Subcutaneous adipose tissue (tissue), 4 donors: ENCODE measurements around the gene SPATA25. TPM values are rescaled to one million over a fixed set of nuclear protein-coding genes. Genes with fewer than 3 reads are reported as not detected.

Experiments
- CTCF ChIP-seq: fragments of 450-650 bp; IDR thresholded peaks from one replicate; pipeline ENCODE4 v1.5.1; 2016; ENCODE audit warnings: low read depth, mild to moderate bottlenecking, control low read depth, antibody characterized with exemption, moderate library complexity
- total RNA-seq, 4 donors: library from RNA; depleted of rRNA; stranded (reverse); fragments of >200 nt; gene quantifications; one replicate each; pipeline ENCODE4 v1.1.0, GENCODE V29; 2016

SPATA25 gene
- total RNA-seq, 4 donors from 2014 or later: 2.2 to 13.4 (median 2.9) TPM

GRCh38 chr20:45926731-45927070, 39.3 kb upstream of the SPATA25 start:
- no peak for TF ChIP-seq CTCF

GRCh38 chr20:45925821-45926506, 38.5 kb upstream of the SPATA25 start:
- no peak for TF ChIP-seq CTCF

- TF ChIP-seq CTCF: no peak
Observed at GRCh38 chr20:45924391-45925261, 37.2 kb upstream of the SPATA25 start.

- no peak for TF ChIP-seq CTCF
Observed at GRCh38 chr20:45921337-45922189, 34.1 kb upstream of the SPATA25 start.

GRCh38 chr20:45920462-45921336, 33.3 kb upstream of the SPATA25 start:
- no peak for TF ChIP-seq CTCF

- TF ChIP-seq CTCF: no peak
Observed at GRCh38 chr20:45919542-45920399, 32.3 kb upstream of the SPATA25 start.
